ENCODE data around the gene LOXL1. TPM values are rescaled to one million over a fixed set of nuclear protein-coding genes. Genes with fewer than 3 reads are reported as not detected.
A peak's percentile ranks its signal among the peaks of the same experiment; 100 is the strongest.

LOXL1 gene
- total RNA-seq, 1 donor from 2014 or later = 14.0 TPM

- DNase-seq (ENCODE audit: low spot score) = peak; percentile 84
Measured at GRCh38 chr15:73897441-73898261, 28.6 kb upstream of the LOXL1 start.

- peak; percentile 67 for DNase-seq (ENCODE audit: low spot score)
Measured at GRCh38 chr15:73899197-73900094, 26.8 kb upstream of the LOXL1 start.

- peak; percentile 88 for DNase-seq (ENCODE audit: low spot score)
Measured at GRCh38 chr15:73900095-73900712, 26.1 kb upstream of the LOXL1 start.

- DNase-seq (ENCODE audit: low spot score) = peak; percentile 85
Measured at GRCh38 chr15:73901126-73901810, 25.0 kb upstream of the LOXL1 start.

GRCh38 chr15:73902121-73903020 lies 23.9 kb upstream of the LOXL1 start:
- DNase-seq (ENCODE audit: low spot score) = peak; percentile 41

- no peak for DNase-seq (ENCODE audit: low spot score)
Measured at GRCh38 chr15:73904026-73904815, 22.0 kb upstream of the LOXL1 start.

- DNase-seq (ENCODE audit: low spot score) = no peak
Measured at GRCh38 chr15:73905225-73905827, 20.9 kb upstream of the LOXL1 start.

- no peak for DNase-seq (ENCODE audit: low spot score)
Measured at GRCh38 chr15:73906346-73907034, 19.8 kb upstream of the LOXL1 start.

GRCh38 chr15:73907035-73907408 lies 19.2 kb upstream of the LOXL1 start:
- no peak for DNase-seq (ENCODE audit: low spot score)

- DNase-seq (ENCODE audit: low spot score) = no peak
Measured at GRCh38 chr15:73908030-73908821, 18.0 kb upstream of the LOXL1 start.

- no peak for DNase-seq (ENCODE audit: low spot score)
Measured at GRCh38 chr15:73908822-73909122, 17.5 kb upstream of the LOXL1 start.

- no peak for DNase-seq (ENCODE audit: low spot score)
Measured at GRCh38 chr15:73909651-73910050, 16.6 kb upstream of the LOXL1 start.

GRCh38 chr15:73910522-73911303 lies 15.5 kb upstream of the LOXL1 start:
- no peak for DNase-seq (ENCODE audit: low spot score)

GRCh38 chr15:73912030-73912596 lies 14.1 kb upstream of the LOXL1 start:
- DNase-seq (ENCODE audit: low spot score) = no peak

GRCh38 chr15:73914145-73914544 lies 12.1 kb upstream of the LOXL1 start:
- DNase-seq (ENCODE audit: low spot score) = no peak

- no peak for DNase-seq (ENCODE audit: low spot score)
Measured at GRCh38 chr15:73915082-73915481, 11.2 kb upstream of the LOXL1 start.

Data from mesenteric fat pad (tissue), 1 donor.